ENCODE results near the gene RPL35.

RPL35 gene

DNA sequence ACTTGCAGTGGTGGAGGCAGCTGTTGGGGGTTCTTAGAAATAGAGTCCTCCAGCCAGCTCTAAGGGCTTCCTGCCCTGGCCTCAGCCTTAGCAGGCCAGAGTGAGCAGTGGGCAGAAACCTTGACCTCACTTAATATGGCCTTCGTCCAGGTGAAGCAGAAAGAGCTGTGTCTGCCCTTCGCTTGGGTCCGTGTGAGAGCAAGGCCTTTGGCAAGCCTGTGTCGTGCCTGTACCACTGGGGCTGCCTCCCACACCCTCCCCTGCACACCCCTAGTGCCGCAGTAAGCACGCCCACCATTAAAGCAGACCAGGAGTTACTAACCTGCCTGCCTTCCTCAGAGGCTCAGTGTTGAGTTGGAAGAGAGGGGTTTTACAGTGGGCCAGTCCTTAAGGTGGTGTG is 13.7 kb upstream of the RPL35 start:
- DNase-seq = no peak

DNA sequence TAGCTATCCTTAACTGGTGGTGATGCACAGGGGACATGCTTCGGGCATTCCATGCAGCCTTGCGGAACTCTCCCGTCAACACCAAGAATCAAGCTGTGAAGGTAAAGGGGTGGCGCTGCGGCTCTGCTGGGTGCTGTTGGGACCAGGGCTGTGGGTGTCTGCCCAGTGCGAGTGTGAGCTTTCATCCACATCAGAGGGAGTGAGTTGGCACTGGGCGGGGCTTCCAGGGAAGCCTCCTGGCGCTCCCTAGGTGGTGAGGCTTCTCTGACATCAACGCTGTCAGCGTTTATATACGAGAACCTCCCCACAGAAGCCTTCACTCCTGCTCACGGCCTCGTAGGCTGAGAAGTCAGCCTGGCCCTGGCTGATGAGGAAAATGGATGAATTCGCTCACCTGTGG is 11.9 kb upstream of the RPL35 start:
- DNase-seq = no peak

DNA sequence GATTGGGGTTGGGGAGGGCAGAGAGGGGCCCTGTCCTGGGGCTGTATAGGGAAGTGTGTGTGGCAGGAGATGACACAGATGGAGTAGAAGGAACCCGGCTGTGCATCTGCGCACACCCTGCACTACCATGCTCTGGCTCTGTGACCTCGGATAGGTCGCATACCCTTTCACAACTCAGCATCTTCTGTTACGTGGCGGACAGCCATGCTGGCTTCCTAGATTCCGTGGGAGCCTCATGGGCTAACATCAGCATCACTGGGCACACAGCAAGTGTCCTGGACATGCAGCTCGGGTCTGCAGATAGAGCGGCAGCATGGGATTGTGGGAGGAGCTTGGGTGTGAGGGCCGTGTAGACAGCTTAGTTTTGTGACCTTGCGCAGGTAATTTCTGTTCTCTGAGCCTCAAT is 9.4 kb upstream of the RPL35 start:
- DNase-seq = no peak

DNA sequence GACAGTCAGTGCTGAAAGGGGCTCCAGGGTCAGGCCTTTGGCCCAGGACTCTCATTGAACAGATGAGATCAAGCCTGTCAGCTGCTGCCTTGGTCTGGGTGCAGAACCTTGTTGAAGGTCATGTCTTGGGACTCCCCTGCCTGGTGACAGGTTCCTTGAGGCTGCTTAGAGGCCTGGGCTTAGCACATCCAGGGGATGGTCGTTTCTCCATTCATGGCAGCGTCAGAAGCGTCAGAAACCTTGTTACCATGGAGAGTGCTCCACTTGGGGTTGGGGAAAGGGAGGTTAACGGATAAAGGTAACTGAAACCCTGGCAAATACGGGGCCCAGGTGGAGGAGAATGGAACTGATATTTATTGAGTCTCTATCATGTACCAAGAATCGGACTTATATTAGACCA is 9.0 kb upstream of the RPL35 start:
- DNase-seq = no peak

DNA sequence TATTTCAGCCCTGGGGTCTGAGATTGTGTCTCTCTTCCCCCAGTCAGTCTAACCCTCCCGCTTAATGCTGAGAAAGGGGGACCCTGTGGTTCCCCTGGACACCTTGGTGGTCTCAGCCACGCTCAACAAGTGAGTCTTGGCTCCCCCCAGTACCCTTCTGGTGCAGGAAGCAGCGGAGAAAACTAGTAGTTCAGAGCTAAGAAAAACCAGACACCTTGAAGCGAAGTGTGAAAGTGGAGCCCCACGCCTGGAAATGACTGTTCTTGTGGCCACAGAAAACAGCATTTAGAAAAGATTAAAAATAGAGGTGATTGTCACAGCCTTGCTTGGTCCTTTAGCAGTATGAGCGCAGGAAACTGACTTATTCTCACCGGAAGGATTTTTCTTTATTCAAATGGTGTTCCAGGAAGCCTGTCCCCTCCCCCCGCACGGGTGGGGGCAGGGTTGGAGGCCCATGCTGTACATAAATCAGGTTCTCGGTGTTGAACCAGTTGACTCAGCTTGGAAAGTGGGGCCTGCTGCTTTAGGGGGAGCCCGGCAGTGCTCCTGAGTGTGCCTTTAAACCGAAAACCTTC is 8.3 kb upstream of the RPL35 start:
- DNase-seq = no peak

DNA sequence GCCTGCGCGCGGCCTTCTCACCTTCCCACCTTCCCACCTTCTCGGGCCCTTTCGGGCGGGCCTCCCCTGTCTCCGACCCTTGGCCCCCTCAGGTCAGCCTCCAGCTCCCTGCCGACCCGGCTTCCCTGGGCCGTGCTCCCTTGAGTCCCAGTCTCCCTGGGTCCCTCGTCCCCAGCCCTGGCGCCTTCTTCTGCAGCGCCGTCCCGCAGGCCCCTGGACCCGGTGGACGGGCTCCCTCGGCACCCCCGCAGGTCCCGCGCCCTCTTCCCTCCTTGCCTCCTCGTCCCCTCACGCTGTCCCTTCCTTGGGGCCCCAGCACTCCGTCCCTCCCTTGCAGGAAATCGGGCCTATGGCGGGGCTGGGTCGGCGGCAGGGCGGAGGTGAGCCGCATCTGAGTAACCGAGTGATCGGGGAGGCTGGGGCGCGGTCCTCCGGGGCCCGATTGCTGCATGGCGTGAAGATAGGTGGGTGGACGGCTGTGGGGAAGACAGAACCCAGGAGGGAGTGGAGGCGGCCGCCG is 7.8 kb upstream of the RPL35 start:
- peak in 1 of 3 experiments; percentile 64 for DNase-seq

DNA sequence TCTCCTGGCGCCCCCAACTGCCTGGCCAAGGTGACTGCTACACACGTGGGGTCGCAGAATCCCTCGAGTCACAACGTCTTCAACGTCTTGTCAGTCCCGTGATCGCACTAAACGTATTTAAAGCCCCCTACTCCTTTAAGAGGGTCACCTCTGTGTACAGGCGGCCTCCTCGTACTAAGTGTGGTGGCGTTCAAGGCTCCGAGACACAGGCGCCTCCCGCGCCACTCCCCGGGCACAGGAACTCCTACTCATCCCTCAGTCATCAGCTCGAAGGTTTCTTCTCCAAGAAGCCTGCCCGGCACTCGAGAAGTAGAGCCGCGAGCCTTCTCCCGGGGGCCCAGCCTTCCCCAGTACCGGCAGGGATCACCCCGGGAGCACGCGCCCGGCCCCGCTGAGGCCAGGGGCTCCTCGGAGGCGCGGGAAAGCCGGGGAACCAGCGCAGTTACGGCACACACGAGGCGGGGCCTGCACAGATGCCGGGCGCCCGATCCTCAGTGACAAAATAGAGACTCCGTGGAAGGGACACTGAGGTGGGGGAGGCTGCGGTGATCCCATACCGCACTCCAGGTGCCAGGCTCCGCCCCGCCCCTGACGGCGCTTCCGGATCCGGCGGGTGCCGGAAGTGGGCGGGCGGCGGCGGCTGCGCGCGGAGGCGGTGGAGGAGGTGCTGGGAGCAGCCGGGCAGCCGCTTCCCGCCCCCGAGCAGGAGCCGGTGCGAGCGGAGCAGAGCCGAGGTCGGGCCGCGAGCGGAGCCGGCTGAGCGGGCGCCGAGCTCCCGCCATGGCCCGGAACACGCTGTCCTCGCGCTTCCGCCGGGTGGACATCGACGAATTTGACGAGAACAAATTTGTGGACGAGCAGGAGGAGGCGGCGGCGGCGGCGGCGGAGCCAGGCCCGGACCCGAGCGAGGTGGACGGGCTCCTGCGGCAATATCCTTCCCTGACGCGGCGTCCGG is 7.0 kb upstream of the RPL35 start:
- peak; percentile 77 to 92 (median 91) for DNase-seq

DNA sequence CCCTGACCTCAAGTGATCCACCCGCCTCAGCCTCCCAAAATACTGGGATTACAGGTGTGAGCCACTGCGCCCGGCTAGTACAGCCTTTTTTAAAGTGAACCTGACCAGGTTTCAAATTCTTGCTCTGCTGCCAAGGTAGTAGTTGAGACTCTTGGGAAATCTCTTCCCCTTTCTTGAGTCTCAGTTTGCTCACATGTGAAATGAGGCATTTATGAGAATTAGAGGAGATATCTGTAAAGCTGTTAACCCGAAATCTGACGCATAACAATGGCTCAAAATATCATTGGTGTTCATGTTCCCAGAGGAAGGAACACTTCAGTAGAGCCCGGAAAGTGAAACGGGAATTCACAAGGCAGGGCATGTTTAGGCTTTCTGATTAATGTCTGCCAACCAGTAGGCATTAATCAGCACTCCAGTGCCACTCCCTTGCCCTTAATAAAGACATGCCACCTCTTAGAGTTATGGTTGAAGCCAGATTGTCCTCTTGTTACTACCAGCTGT is 1.7 kb upstream of the RPL35 start:
- DNase-seq = no peak

DNA sequence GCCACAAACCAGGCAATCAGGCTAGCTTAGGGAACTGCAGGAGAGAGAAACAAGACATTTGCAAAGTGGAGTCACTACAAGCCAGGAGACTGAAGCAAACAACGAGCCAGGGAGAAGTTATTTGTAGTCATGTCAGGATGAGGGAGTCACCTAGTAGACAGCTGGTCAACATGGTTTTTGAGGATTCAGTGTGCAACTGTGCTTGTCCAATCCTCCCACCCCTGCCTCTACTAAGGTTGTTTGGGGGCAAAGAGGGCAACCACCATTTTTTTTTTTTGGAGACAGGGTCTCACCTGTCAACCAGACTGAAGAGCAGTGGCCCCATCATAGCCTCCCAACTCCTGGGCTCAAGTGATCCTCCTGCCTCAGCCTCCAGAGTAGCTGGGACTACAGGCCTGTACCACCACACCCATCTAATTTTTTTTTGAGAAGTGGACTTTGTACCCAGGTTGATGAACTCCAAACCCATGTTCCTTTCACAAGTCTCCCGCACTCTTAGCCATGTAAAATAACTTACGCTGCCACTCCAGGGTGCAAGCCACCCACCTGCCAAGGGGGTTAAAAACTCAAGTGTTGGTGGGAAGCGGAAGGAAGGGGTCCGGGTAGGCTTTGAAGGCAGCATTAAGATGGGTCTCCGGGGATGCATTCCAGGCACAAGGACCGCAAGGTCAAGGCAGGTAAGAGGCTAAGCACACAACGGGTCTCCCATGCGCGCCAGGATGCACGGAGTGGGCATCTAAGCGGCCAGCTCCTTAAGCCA is 995 bp downstream of the RPL35 start:
- DNase-seq = no peak

DNA sequence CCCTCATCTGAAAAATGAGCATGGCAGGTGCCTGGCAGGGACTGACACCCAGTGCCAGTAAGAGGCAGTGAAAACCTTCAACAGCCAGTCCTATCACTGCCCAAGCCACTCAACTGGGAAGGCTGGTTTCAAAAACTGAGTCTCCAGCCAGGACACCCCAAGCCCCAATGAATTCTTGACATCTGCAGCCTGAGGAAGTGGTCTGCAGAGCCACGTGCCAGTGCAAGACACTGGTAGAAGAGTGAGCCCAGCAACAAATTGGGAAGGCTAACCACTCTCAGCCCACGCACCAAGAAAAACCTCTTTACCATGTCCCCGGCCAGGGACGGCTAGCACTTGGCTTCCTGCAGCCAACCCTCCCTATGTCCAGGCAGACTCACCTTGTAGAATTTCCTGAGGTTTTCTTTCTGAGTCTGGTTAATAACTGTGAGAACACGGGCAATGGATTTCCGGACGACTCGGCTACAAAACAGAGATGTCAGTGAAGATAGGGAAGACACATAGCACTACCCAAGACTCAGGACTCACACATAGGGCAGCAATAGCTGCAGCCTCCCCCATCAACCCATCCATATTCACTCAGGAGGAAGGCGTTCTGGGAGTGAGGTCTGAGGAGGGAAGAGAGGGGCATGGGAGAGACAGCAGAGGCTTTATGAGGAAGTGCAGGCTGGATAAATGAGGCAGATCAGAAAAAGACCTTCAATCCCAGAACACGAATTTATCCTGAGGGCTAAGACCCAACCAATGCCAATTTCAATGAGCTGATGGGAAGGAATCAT is 1.8 kb downstream of the RPL35 start:
- no peak for DNase-seq

DNA sequence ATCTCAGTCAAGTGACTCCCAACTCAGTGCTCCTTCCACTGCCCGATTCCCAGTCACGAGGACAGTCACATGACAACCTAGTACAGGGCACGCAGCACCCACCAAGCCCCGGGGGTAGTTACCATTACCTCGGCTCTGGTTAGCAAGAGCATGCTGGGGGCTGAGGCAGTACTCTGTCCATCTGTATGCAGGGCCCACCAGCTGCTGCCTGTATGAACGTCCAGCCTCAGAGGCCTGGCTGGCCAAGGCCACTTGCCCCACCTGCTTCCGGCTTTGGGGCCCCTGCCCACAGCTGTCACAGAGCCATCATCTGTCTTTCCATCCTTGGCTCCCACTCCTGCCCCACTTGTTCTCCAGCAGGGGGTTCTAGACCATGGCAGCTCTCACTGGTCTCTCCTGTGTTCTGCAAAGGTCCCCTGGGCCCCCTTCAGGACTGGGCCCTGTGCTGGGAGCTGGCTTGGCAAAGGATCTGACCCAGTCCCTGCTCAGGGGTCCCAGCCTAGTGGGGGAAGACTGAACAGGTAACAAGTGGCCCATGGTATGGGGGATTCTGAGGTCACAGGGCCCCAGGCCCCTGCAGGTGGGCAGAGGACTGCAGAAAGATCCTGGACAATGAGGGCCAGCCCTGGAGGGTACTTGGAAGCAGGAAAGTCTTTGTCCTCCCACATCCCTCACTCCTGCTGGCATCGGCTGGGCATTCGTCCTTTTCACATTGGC is 3.3 kb downstream of the RPL35 start:
- DNase-seq = no peak

DNA sequence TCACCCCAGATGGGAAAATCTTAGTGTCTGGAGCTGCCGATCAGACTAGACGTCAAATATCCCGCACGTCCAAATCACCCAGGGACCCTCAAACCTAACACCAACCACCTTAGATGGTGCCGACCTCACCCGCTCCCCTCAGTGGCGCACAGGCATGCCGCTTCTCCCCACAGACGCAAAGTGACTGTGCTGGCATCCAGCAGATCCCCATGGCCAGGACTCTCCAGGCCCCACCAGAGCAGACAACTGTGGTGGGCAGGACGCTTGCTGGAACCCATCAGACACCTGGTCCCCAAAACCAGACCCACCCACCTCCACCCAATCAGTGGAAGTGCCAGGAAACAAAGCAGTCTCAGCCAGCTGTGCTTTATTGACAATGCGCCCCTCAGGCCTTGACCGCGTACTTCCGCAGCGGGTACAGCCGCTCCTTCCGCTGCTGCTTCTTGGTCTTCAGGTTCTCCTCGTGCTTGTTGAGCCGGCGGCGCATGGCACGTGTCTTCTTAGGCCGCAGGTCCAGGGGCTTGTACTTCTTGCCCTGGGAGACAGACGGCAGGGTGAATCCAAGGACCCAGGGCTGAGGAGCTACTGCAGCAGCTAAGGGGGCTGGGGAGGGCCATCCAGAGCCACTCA is 4.1 kb downstream of the RPL35 start:
- DNase-seq = peak in 1 of 3 experiments; percentile 19

DNA sequence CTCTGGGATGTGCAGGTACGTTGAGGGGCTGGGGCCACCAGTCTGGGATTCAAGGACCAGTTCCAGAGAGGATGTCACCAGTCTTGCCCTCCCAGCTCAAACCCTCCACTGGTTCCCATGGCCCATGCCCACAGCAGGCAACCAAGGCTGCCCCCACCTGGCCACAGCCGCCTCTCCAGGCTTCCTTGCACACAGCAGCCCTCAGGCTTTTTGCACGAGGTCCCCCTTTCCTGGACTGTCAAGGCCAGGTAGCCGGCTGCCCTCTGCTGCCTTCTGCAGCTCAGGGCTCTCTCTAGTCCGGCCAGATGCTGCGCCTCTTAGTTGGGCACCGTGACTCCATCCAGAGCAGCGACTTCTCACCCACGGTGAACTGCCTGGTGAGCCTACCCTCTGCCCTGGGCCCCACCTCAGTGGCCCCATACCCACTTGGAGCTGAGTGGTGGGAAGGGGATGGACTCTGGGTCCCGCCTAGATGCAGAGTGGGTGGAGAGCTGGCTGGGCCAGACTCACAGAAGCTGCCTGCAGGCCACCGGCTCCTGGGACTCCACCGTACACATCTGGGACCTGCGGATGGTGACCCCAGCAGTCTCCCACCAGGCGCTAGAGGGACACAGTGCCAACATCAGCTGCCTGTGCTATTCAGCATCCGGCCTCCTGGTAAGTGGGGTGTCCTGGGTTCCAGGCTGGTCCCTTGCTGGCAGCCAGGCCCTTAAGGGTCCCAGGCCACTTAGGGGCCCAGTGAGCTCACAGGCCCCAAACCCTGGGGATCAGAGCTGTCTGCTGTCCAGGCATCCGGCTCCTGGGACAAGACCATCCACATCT is 5.6 kb downstream of the RPL35 start:
- no peak for DNase-seq

DNA sequence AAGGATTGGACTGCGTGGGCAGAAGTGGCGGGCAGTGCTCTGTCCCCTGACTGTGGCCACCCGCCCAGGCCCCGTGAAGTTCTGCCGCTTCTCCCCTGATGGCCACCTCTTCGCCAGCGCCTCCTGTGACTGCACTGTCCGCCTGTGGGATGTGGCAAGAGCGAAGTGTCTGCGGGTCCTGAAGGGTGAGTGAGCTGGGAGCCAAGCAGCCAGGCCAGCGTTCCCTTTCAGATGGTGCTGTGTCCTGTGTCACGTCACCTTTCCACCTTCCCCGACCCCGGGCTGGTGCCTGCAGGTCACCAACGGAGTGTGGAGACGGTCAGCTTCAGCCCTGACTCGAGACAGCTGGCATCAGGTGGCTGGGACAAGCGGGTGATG is 6.2 kb downstream of the RPL35 start:
- no peak for DNase-seq

DNA sequence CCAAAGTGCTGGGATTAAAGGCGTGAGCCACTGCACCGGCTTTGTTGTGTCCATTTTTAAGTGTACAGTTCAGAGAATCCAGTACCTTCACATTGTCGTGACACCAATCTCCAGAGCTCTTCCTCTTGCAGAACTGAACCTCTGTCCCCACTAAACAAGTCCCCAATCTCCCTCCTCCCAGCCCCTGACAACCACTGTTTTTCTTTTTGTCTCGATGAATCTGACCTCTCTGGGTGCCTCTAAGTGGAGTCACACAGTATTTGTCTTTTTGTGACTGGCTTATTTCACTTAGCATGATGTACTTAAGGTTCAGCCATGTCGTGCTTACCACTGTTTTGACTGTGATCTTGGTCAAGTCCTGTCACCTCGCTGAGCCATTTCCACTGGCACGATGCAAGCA is 6.9 kb downstream of the RPL35 start:
- DNase-seq = no peak

DNA sequence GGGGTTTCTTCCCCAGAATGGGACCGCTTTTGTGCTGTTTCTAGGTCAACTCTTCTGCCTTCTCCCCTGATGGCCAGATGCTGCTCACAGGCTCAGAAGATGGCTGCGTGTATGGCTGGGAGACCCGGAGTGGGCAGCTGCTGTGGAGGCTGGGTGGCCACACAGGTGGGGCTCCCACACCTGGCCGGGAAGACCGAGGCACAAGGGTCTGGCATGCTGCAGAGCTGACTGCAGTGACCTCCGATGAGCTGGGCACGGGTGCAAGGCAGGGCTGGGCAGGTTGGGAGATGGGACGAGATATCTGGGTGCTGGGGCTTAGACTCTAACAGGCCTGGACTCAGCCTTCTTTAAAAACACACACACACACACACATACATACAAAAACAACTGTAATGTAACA is 7.6 kb downstream of the RPL35 start:
- DNase-seq = no peak

DNA sequence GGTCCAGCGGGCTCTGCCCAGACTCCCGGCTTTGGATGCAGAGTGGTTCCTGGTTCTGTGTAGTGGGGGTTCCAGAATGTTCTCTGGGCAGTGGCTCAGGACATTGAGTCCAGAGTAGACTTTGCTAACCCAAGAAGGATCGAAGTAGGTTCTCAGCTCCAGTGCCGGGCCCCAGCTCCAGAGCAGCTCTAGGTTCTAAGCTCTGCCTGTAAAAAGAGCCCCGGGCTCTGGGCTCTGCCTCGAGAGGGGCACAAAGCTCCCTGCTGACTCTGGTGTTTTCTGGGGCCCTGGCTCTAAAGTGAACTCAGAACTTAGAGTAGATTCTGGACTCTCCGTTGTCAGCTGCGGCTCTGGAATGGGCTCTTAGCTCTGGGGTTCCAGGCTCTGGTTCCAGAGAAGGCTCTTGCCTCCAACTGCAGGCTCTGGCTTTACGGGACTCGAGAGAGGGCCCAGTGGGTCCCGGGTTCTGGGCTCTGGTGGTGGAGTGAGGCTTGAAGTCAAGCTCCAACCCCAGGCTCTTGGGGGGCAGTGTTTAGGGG is 8.1 kb downstream of the RPL35 start:
- DNase-seq = no peak

DNA sequence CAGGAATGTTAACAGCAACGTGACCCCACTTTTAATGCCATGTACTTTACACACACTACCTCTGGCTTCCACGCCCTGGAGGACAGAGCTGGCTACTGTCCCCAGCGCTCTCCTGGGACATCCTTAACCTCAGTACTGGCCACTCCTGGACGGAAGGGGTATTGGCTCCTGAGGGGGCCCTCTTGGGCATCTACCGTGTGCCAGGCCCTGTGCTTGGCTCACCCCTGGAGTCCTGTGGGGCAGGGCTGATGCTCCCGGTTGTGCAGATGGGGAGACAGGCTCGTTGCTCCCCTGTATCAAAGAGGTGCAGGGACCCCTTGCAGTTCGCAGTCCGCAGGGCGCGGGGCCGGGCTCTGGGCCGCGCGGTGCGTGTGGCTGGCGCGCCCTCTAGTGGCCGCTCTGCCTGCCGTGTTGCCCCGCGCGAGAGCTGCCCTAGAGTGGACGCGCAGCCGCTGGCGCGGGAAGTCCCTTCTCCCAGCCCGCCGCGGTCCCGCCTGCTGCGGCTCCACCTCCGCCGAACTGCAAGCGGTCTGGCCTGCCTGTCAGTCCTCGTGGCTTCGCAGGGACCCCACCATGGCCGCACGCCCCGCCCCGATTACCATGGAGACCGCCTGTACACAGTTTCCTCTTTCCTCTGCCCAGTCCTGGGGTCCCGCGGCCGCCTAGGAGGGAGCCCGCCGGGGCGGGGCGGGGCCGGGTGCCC is 8.8 kb downstream of the RPL35 start, which contains the start of gene WDR38:
Gene WDR38, plus strand, starts transcription at position 632 of the 703 bp plus-strand sequence. CDS start 72 bp downstream, outside the sequence.
- peak; percentile 39 to 90 (median 85) for DNase-seq

DNA sequence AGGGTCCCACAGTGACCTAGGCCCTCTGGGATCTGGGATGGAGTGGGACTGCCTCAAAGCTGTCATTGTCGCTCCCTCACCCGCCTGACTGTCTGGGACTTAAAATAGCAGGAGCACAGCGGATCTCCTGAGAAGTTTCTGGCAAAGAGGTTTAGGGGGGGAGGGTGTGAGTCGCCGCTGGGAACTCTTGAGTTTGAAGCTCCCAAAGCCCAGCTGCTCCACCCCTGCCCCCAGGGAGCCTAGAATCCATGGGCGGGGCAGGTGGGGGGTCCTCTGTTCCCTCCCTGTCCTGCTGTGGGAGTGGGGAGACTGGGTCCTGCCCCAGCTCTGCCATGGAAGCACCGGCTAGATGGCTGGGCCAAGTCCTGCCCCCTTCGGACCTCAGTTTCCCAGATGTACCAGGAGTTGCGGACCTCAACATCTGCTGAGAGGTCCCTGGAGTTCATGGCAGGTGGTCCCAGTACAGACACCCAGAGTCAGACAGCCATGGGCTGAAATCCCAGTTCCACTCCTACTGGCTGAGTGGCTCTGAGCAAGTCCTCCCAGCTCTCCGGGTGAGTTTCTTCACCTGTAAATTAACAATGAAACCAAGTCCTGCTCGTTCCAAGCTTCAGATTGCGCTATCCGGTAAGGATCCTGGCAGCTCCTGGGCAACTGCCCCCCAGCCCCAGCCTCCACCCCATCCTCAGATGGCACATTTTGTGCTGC is 9.5 kb downstream of the RPL35 start:
- DNase-seq = no peak

All from NCI-H1417 (cell line).